HepG2 (cell line): ENCODE measurements around the gene CPLX3. TPM values are rescaled to one million over a fixed set of nuclear protein-coding genes. Genes with fewer than 3 reads are reported as not detected.

Experiments
- ARNTL ChIP-seq: sonication (generic); formaldehyde crosslinking; IDR thresholded peaks from 2 replicates; pipeline ENCODE4 v1.4.0; 2020; ENCODE audit warnings: mild to moderate bottlenecking, missing genetic modification reagents
- CREB1 ChIP-seq, 2 experiments: fragments of 450-650 bp in 1 of 2; IDR thresholded peaks; 2 replicates each; pipeline ENCODE4 v1.6.1; 2016 to 2017; ENCODE audit warnings: control low read depth in 1 of 2, mild to moderate bottlenecking in 1 of 2, missing compliant biosample characterization in 1 of 2, missing genetic modification characterization in 1 of 2
- FOXA1 ChIP-seq, 2 experiments: fragments of 450-650 bp in 1 of 2; sonication (generic) in 1 of 2; formaldehyde crosslinking in 1 of 2; IDR thresholded peaks; 2 replicates each; pipeline versions ENCODE4 v1.4.0 to v1.6.1; 2016 to 2020; ENCODE audit warnings: missing genetic modification reagents in 1 of 2
- GABPB1 ChIP-seq: IDR thresholded peaks from 2 replicates; pipeline ENCODE4 v1.6.1; 2016; ENCODE audit warnings: mild to moderate bottlenecking, missing genetic modification reagents, moderate library complexity, missing compliant biosample characterization
- HMGXB4 ChIP-seq, 2 experiments: sonication (generic) in 1 of 2; formaldehyde crosslinking in 1 of 2; IDR thresholded peaks; 2 replicates each; pipeline versions ENCODE4 v1.4.0 to v1.6.1; 2018 to 2020; ENCODE audit warnings: missing genetic modification reagents in 2 of 2, borderline replicate concordance in 1 of 2, low read depth in 1 of 2, mild to moderate bottlenecking in 1 of 2, missing biosample characterization in 1 of 2
- MXD3 ChIP-seq: IDR thresholded peaks from 2 replicates; pipeline ENCODE4 v1.6.1; 2016; ENCODE audit warnings: mild to moderate bottlenecking, missing biosample characterization, missing genetic modification reagents
- NCOA1 ChIP-seq: sonication (generic); formaldehyde crosslinking; IDR thresholded peaks from 2 replicates; pipeline ENCODE4 v1.9.0; 2021; ENCODE audit warnings: missing genetic modification reagents
- NKX3-1 ChIP-seq: sonication (generic); formaldehyde crosslinking; IDR thresholded peaks from 2 replicates; pipeline ENCODE4 v1.5.0; 2020; ENCODE audit warnings: missing genetic modification reagents
- PHF8 ChIP-seq: sonication (generic); formaldehyde crosslinking; IDR thresholded peaks from 2 replicates; pipeline ENCODE4 v1.5.0; 2020; ENCODE audit warnings: missing genetic modification reagents
- REPIN1 ChIP-seq: sonication (generic); formaldehyde crosslinking; IDR thresholded peaks from 2 replicates; pipeline ENCODE4 v1.8.0; 2022; ENCODE audit warnings: missing genetic modification reagents, low read depth, mild to moderate bottlenecking, borderline replicate concordance
- SPEN ChIP-seq: sonication (generic); formaldehyde crosslinking; IDR thresholded peaks from 2 replicates; pipeline ENCODE4 v1.5.1; 2020; ENCODE audit warnings: low read depth, mild to moderate bottlenecking, missing genetic modification reagents
- TFDP1 ChIP-seq: IDR thresholded peaks from 2 replicates; pipeline ENCODE4 v1.6.1; 2016; ENCODE audit warnings: missing compliant biosample characterization, missing genetic modification reagents, borderline replicate concordance
- ZFX ChIP-seq: sonication (generic); formaldehyde crosslinking; IDR thresholded peaks from 2 replicates; pipeline ENCODE4 v1.4.0; 2020; ENCODE audit warnings: mild to moderate bottlenecking, low read depth, missing genetic modification reagents, moderate library complexity
- ZNF607 ChIP-seq: sonication (generic); formaldehyde crosslinking; IDR thresholded peaks from 2 replicates; pipeline ENCODE4 v1.5.1; 2020; ENCODE audit warnings: missing genetic modification reagents, mild to moderate bottlenecking, borderline replicate concordance
- ZNF674 ChIP-seq: sonication (generic); formaldehyde crosslinking; IDR thresholded peaks from 2 replicates; pipeline ENCODE4 v1.5.0; 2020; ENCODE audit warnings: low read depth, mild to moderate bottlenecking, missing genetic modification reagents
- ZNF777 ChIP-seq: sonication (generic); formaldehyde crosslinking; IDR thresholded peaks from 2 replicates; pipeline ENCODE4 v1.4.0; 2020; ENCODE audit warnings: missing genetic modification reagents
- ZSCAN31 ChIP-seq: sonication (generic); formaldehyde crosslinking; IDR thresholded peaks from 2 replicates; pipeline ENCODE4 v1.5.0; 2020; ENCODE audit warnings: low read depth, mild to moderate bottlenecking, missing genetic modification reagents
- ZZZ3 ChIP-seq: sonication (generic); formaldehyde crosslinking; IDR thresholded peaks from 2 replicates; pipeline ENCODE4 v1.4.0; 2020; ENCODE audit warnings: missing genetic modification reagents, mild to moderate bottlenecking, borderline replicate concordance
- polyA plus RNA-seq, 8 experiments: library from polyadenylated mRNA; depleted of rRNA in 3 of 8; stranded (reverse) in 7 of 8; unstranded in 1 of 8; fragments of >200 nt; fragmentation: Illumina TruSeq in 4 of 8; extraction: Trizol in 4 of 8; gene quantifications; 2 replicates each; pipeline versions ENCODE4 v1.2.1 to v1.2.3, GENCODE V29; 2011 to 2016; ENCODE audit warnings: low read depth in 4 of 8, missing spikeins in 1 of 8, mixed read lengths in 1 of 8; ENCODE audit not compliant: insufficient read depth in 1 of 8
- total RNA-seq, 5 experiments: library from RNA; depleted of rRNA; stranded (reverse); fragments of >200 nt; fragmentation: Illumina TruSeq; extraction: Trizol; gene quantifications; 2 replicates each; pipeline ENCODE4 v1.2.3, GENCODE V29; 2016; ENCODE audit warnings: low read depth in 1 of 5
- TF ChIP-seq, protein P1 (sequence below): sonication (generic); IDR thresholded peaks from 2 replicates; pipeline ENCODE4 v1.6.1; 2016; ENCODE audit warnings: low read depth, borderline replicate concordance
- TF ChIP-seq, protein P2 (sequence below): sonication (generic); formaldehyde crosslinking; IDR thresholded peaks from 2 replicates; pipeline ENCODE4 v1.8.0; 2022; ENCODE audit warnings: mild to moderate bottlenecking, missing genetic modification reagents, borderline replicate concordance
- TF ChIP-seq, protein P3 (sequence below): sonication (generic); formaldehyde crosslinking; IDR thresholded peaks from 2 replicates; pipeline ENCODE4 v1.4.0; 2020; ENCODE audit warnings: missing genetic modification reagents

The CPLX3 gene
- total and polyA plus RNA-seq, 2 of the 13 experiments (the other 11 are each of a cell fraction or from before 2014, with no cell fraction given), result not detected

DNA sequence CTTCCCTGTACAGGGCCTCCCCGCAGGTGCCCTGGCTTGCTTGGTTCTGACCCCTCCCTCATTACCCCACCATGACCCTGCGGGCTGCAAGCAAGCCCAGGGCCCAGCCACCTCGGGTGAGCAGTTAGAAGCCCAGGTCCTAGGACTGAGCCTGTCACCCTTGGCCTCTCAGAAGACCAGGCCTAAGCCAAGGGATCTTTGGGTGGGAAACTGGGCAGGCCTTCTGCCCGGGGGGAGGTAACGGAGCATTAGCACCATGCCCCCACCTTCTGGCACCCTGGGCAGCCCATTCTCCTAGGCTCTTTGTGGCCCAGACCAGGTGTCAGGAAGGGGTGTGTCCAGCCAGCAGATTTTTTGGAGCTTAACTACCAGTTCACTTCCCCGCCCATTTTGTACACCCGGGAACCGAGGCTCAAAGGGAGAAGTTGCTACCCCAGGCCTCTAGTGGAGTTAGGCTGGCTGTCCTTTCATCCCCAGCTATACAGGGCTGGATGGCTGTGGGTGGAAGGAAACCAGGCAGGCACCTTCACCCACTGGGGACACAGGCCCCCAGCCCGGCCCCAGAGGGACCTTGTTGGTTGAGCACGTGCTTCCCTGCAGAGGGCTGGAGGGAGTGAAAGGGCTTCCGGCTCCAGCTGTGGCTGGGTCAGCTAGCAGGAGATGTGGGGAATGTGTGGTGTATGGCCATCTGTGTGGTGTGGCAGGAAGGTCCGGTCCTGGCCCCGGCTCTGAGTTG, 43.2 kb upstream of the CPLX3 start (continued):
- 0 out of 2 replicates have a peak, but pooled peaks have one; percentile 26 for TF ChIP-seq ZSCAN31 (CRISPR knock-in tag)
- peak; percentile 64; the same call in 1 of the 2 replicates for TF ChIP-seq NCOA1
- TF ChIP-seq MXD3, result peak; percentile 66; the same call in 1 of the 2 replicates
- peak; percentile 37; the same call in 1 of the 2 replicates for TF ChIP-seq PHF8 (CRISPR knock-in tag)
- TF ChIP-seq, protein P1, sequence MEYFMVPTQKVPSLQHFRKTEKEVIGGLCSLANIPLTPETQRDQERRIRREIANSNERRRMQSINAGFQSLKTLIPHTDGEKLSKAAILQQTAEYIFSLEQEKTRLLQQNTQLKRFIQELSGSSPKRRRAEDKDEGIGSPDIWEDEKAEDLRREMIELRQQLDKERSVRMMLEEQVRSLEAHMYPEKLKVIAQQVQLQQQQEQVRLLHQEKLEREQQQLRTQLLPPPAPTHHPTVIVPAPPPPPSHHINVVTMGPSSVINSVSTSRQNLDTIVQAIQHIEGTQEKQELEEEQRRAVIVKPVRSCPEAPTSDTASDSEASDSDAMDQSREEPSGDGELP, result peak; percentile 62; the same call in 1 of the 2 replicates
- TF ChIP-seq, protein P2, sequence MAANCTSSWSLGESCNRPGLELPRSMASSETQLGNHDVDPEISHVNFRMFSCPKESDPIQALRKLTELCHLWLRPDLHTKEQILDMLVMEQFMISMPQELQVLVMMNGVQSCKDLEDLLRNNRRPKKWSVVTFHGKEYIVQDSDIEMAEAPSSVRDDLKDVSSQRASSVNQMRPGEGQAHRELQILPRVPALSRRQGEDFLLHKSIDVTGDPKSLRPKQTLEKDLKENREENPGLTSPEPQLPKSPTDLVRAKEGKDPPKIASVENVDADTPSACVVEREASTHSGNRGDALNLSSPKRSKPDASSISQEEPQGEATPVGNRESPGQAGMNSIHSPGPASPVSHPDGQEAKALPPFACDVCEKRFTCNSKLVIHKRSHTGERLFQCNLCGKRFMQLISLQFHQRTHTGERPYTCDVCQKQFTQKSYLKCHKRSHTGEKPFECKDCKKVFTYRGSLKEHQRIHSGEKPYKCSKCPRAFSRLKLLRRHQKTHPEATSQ, result no peak
- no peak for TF ChIP-seq ZZZ3 (CRISPR knock-in tag)
- TF ChIP-seq FOXA1 (IDR thresholded peaks at IDR 0.05), result no peak
- no peak for TF ChIP-seq FOXA1 (CRISPR knock-in tag; IDR thresholded peaks at IDR 0.05)
- TF ChIP-seq ZNF607 (CRISPR knock-in tag), result peak; percentile 46; the same call in 1 of the 2 replicates
- no peak for TF ChIP-seq REPIN1
- no peak for TF ChIP-seq CREB1 (IDR thresholded peaks at IDR 0.05)
- TF ChIP-seq CREB1 (CRISPR knock-in tag; IDR thresholded peaks at IDR 0.05), result no peak
- 0 out of 2 replicates have a peak, but pooled peaks have one; percentile 3 for TF ChIP-seq ZNF777 (CRISPR knock-in tag)
- TF ChIP-seq NKX3-1 (CRISPR knock-in tag), result 0 out of 2 replicates have a peak, but pooled peaks have one; percentile 28
- TF ChIP-seq, protein P3, sequence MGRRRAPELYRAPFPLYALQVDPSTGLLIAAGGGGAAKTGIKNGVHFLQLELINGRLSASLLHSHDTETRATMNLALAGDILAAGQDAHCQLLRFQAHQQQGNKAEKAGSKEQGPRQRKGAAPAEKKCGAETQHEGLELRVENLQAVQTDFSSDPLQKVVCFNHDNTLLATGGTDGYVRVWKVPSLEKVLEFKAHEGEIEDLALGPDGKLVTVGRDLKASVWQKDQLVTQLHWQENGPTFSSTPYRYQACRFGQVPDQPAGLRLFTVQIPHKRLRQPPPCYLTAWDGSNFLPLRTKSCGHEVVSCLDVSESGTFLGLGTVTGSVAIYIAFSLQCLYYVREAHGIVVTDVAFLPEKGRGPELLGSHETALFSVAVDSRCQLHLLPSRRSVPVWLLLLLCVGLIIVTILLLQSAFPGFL, result no peak
- TF ChIP-seq TFDP1 (CRISPR knock-in tag), result peak; percentile 65; the same call in 1 of the 2 replicates
- TF ChIP-seq SPEN, result no peak; the same call in 1 of the 2 replicates
- no peak for TF ChIP-seq ZNF674 (CRISPR knock-in tag)
- peak; percentile 79 for TF ChIP-seq GABPB1
- TF ChIP-seq ARNTL (CRISPR knock-in tag), result peak; percentile 47; the same call in 1 of the 2 replicates
- peak; percentile 80 for TF ChIP-seq ZFX
- peak in 1 of 2 experiments; percentile 29; a peak in 1 of 4 replicates for TF ChIP-seq HMGXB4 (CRISPR knock-in tag; IDR thresholded peaks at IDR 0.05; ENCODE audit: borderline replicate concordance in 1 of 2, low read depth in 1 of 2)
